GM18511 (cell line): ENCODE data around the gene WFIKKN2.
"Not testable (repeated sequence)": the region's sequence is repeated elsewhere in the genome, so short reads cannot be mapped to it uniquely, and the experiment has no call there.

Experiments
- ATAC-seq: cut with Tn5 transposase; IDR thresholded peaks from one replicate; pipeline ENCODE4 v1.9.1; 2021; ENCODE audit warnings: mild to moderate bottlenecking, moderate library complexity; ENCODE audit not compliant: unreplicated experiment

WFIKKN2 gene

DNA sequence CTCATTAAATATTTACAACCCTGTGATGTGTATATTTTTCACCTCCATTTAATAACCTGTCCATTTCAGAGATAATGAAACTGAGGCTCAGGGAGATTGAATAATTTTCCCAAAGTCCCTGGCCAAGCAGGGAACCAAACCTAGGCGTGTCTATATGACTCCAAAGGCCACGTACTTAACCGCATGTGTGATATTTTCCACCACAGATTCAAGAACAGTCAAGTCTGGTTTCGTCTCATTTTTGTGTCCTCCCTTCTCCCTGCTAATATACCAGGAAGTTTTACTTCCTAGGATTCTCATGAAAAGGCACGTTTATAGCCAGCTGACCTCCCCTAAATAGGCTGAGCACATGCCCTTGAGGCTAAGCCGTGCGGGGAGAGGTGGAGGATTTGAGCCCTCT, 15.3 kb downstream of the WFIKKN2 start:
- ATAC-seq = no peak

DNA sequence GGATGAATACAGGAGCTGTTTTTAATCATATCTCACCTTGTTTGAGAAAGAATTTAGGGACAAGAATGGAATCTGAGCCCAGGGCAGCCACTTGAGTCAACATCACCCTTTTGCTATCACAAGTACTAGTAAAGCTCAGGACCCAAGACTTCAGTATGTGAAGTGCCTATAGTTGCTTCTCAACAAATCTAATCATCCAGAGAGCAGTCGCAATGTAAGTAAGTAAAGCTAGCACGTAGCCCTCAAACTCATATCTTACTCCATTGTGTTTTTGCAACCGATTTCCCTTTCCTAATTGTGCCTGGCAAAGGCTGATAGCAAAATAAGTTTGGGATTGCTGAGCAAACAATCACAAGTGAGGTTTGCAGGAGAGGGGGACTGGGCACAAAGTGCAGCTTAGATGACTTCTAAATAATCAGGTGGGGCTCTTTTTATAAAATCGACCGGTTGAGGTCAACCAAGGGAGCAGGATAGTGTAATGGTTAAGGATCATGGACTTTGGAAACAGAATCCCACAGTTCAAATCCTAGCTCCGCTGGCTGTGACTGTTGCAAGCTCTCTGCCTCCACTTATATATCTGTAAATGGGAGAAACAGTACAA, 17.7 kb downstream of the WFIKKN2 start:
- ATAC-seq = no peak

GRCh38 chr17:50853781-50854180, 18.4 kb downstream of the WFIKKN2 start:
- no peak for ATAC-seq

DNA sequence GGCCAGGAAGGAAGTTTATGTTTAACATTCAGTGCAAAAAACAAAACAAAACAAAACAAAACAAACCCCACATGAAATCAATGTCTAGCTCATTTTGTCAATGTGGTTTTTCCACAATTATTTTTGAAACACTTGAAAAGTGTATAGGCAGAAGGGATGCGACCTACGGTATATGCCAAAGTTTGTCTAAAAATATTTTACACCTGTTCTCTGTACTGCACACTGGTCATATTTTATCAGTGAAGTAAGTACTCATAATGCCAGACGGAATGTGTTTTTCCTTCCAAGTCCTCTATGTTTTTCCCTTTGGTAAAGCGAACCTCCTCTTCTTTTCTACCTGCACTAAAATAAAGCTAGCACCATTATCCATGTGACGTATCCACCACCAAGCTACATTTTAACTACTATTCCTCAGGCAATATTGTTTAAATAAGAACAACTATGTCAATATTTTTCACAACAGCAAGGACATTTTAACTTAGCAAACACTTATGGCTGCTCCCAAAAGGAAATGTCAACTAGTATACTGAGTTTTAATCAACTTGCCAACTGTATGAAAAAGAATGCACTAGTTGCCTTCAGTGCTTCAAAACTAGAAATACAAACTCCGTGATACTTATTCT, 20.4 kb downstream of the WFIKKN2 start:
- no peak for ATAC-seq

- ATAC-seq = no peak
Observed at GRCh38 chr17:50856431-50856830, 21.0 kb downstream of the WFIKKN2 start.

DNA sequence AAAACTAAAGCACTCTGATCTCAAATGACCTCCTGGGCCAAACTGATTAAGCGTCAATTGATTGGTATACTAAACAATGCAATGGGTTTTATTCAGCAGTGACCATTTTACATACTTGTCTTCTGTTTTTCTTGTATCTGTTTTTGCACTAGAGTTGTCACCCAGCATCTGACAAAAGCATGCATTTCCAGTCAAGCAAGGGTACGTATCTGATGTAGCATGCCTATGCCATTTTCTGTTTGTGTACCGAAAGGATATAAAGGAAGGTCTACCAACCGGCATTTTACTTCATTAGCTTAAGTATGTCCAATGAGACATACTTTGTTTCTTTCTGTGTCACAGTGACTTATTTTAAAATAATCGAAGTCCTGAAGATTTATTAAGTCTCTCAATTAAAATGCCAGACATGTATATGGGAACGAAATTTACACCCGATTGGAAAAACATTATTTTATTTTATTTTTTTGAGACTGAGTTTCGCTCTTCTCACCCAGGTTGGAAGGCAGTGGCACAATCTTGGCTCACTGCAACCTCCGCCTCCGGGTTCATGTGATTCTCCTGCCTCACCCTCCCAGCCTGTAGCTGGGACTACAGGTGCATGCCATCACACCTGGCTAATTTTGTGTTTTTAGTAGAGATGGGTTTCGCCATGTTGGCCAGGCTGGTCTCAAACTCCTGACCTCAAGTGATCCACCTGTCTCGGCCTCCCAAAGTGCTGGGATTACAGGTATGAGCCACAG, 23.3 kb downstream of the WFIKKN2 start:
- no peak for ATAC-seq

DNA sequence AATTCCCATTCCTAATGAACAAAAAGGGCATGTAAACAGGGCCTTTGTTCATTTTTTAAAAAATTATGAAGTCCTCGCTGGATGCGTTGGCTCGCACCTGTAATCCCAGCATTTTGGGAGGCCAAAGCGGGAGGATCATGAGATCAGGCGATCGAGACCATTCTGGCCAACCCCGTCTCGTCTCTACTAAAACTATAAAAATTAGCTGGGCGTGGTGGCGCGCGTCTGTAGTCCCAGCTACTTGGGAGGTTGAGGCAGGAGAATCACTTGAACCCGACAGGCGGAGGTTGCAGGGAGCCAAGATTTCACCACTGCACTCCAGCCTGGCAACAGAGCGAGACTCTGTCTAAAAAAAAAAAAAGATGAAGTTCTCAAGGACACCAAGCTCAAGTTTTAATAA, 24.3 kb downstream of the WFIKKN2 start:
- not testable (repeated sequence) for ATAC-seq

- no peak for ATAC-seq
Observed at GRCh38 chr17:50861334-50861676, 25.9 kb downstream of the WFIKKN2 start.

- no peak for ATAC-seq
Observed at GRCh38 chr17:50861822-50862528, 26.6 kb downstream of the WFIKKN2 start.

- ATAC-seq = no peak
Observed at GRCh38 chr17:50863221-50863843, 27.9 kb downstream of the WFIKKN2 start.

GRCh38 chr17:50863931-50864330, 28.5 kb downstream of the WFIKKN2 start:
- ATAC-seq = no peak

DNA sequence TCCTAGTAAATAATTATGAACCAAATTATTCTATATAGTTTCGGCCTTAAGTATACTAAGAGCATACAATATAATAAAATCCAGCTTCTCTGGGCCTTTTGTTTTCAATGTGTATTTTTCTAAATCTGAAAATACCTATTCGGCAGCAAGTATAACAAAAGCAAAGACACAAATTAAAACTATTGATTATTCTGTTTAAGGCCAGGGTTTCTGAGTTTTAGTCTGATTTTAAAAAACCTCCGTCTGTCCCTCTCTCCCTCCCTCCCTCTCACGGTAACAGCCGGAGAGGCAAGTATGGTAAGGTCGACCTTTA, 29.3 kb downstream of the WFIKKN2 start:
- no peak for ATAC-seq

- ATAC-seq = peak; percentile 14
Observed at GRCh38 chr17:50865060-50865867, 29.9 kb downstream of the WFIKKN2 start.

DNA sequence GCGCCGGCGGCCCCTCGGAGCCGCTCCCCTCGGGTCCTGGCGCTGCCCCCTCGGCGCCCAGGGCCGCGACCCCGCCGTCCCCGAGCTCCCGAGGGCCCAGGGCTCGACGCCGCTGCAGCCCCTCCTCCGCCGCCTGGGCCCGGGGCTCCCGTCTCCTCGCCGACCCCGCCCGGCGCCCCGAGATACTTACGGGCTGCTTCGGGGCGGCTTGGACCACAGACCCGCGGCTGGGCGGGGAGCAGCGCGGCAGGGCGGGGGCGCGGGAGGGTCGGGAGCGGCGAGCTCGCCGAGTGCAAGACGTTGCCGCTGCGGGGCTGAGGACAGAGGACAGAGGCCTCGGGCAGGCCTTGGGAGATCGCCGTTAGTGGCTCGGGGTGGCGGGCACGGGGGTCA, 30.5 kb downstream of the WFIKKN2 start:
- peak; percentile 5 for ATAC-seq

GRCh38 chr17:50866261-50866949, 31.0 kb downstream of the WFIKKN2 start, which contains the start of gene TOB1:
TOB1 (minus strand) TSS chr17:50866354; CDS start chr17:50864017, 2,337 bp downstream.
- ATAC-seq = peak; percentile 74

- ATAC-seq = peak; percentile 11
Observed at GRCh38 chr17:50866950-50867362, 31.6 kb downstream of the WFIKKN2 start.

GRCh38 chr17:50867363-50868139, 32.2 kb downstream of the WFIKKN2 start:
- ATAC-seq = peak; percentile 43

DNA sequence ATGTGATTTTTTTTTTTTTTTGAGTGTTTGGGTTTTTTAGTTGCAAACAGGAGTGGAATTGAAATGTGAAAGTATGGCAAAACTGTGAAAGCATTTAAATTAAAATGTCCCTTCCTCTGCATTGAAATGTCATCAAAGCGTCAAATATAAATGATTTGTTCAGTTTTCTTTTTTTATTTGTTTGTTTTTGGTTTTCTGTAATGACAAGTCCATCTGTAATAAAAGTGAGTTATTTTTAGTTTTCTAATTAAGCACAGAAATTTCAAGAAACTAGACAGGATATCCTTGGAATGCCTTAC, 32.7 kb downstream of the WFIKKN2 start:
- no peak for ATAC-seq

DNA sequence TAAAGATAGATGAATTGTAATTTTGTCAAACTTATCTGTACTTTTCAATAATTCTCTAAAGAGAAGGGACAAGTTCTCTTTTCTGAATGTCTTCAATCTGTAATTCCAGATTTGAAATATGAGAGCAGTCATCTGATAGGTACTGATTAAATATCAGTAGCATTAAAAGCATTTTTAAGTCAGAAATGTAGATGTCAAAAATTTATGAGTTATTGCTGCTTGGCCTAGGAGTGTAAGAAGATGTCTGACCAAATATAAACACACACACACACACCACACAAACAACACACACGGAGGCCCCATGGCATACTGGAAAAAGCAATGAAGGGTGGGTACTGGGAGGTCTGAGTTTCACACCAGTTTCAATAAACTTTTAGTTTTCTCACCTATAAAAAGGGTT, 33.2 kb downstream of the WFIKKN2 start:
- no peak for ATAC-seq
